CD1c-positive myeloid dendritic cell (primary cell): ENCODE data around the gene IRGQ.
A peak's percentile ranks its signal among the peaks of the same experiment; 100 is the strongest.
"Not testable (repeated sequence)": the region's sequence is repeated elsewhere in the genome, so short reads cannot be mapped to it uniquely, and the experiment has no call there.

Source experiments
- DNase-seq: peaks from one replicate; pipeline ENCODE4 v3.0.0-alpha.2; 2016; ENCODE audit errors: extremely low spot score

The IRGQ gene

GRCh38 chr19:43623889-43624670, 28.1 kb upstream of the IRGQ start:
- DNase-seq: no peak

- no peak for DNase-seq
Observed at GRCh38 chr19:43622956-43623355, 27.0 kb upstream of the IRGQ start.

- no peak for DNase-seq
Observed at GRCh38 chr19:43622070-43622469, 26.1 kb upstream of the IRGQ start.

- no peak for DNase-seq
Observed at GRCh38 chr19:43620061-43621001, 24.4 kb upstream of the IRGQ start.

- DNase-seq: peak; percentile 93
Observed at GRCh38 chr19:43619262-43620060, 23.5 kb upstream of the IRGQ start, which contains the start of gene ZNF428. TSS of gene ZNF428 (minus strand) at chr19:43619629. CDS start at chr19:43614304, 5,325 bp downstream.

GRCh38 chr19:43618921-43619261, 23.0 kb upstream of the IRGQ start:
- DNase-seq: no peak

- no peak for DNase-seq
Observed at GRCh38 chr19:43616954-43617353, 21.0 kb upstream of the IRGQ start.

GRCh38 chr19:43616306-43616705, 20.4 kb upstream of the IRGQ start:
- no peak for DNase-seq

GRCh38 chr19:43612374-43612773, 16.4 kb upstream of the IRGQ start:
- no peak for DNase-seq

- DNase-seq: no peak
Observed at GRCh38 chr19:43611788-43612187, 15.9 kb upstream of the IRGQ start, which contains the start of gene SRRM5. TSS of gene SRRM5 (plus strand) at chr19:43612088. CDS start at chr19:43612122, 34 bp downstream.

- no peak for DNase-seq
Observed at GRCh38 chr19:43610493-43610892, 14.6 kb upstream of the IRGQ start.

GRCh38 chr19:43609872-43610271, 13.9 kb upstream of the IRGQ start:
- DNase-seq: no peak

- DNase-seq: no peak
Observed at GRCh38 chr19:43607238-43608205, 11.6 kb upstream of the IRGQ start.

GRCh38 chr19:43606569-43607229, 10.8 kb upstream of the IRGQ start:
- DNase-seq: no peak

GRCh38 chr19:43605875-43606568, 10.1 kb upstream of the IRGQ start:
- no peak for DNase-seq

- DNase-seq: not testable (repeated sequence)
Observed at GRCh38 chr19:43600326-43600725, 4.4 kb upstream of the IRGQ start.

GRCh38 chr19:43599635-43600295, 3.8 kb upstream of the IRGQ start:
- no peak for DNase-seq

GRCh38 chr19:43598445-43599240, 2.7 kb upstream of the IRGQ start:
- DNase-seq: no peak
